Vagina (tissue), 2 donors: ENCODE measurements around the gene STARD3NL.

Experiments used
- POLR2A ChIP-seq, 2 donors: fragments of 450-650 bp; IDR thresholded peaks; one replicate each; pipeline ENCODE4 v1.6.1; 2017; ENCODE audit warnings: antibody characterized with exemption in 2 of 2, mild to moderate bottlenecking in 2 of 2, moderate library complexity in 2 of 2
- POLR2AphosphoS5 ChIP-seq, 2 donors: sonication (generic); formaldehyde crosslinking; IDR thresholded peaks; one replicate each; pipeline ENCODE4 v1.9.0; 2017; ENCODE audit warnings: antibody characterized with exemption in 2 of 2, mild to moderate bottlenecking in 2 of 2, low read depth in 1 of 2; ENCODE audit not compliant: insufficient read depth in 1 of 2
- TF ChIP-seq, protein P1 (sequence below), 3 experiments: fragments of 450-650 bp in 2 of 3; fragments of 200-600 bp in 1 of 3; sonication (generic) in 1 of 3; IDR thresholded peaks; one replicate each; pipeline ENCODE4 v1.5.1; 2017 to 2019; ENCODE audit warnings: antibody characterized with exemption in 3 of 3, mild to moderate bottlenecking in 2 of 3, moderate library complexity in 2 of 3

GRCh38 chr7:38177621-38178003 lies 433 bp upstream of the STARD3NL start:
- TF ChIP-seq, protein P1, sequence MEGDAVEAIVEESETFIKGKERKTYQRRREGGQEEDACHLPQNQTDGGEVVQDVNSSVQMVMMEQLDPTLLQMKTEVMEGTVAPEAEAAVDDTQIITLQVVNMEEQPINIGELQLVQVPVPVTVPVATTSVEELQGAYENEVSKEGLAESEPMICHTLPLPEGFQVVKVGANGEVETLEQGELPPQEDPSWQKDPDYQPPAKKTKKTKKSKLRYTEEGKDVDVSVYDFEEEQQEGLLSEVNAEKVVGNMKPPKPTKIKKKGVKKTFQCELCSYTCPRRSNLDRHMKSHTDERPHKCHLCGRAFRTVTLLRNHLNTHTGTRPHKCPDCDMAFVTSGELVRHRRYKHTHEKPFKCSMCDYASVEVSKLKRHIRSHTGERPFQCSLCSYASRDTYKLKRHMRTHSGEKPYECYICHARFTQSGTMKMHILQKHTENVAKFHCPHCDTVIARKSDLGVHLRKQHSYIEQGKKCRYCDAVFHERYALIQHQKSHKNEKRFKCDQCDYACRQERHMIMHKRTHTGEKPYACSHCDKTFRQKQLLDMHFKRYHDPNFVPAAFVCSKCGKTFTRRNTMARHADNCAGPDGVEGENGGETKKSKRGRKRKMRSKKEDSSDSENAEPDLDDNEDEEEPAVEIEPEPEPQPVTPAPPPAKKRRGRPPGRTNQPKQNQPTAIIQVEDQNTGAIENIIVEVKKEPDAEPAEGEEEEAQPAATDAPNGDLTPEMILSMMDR (IDR thresholded peaks at IDR 0.05) = no peak
- TF ChIP-seq POLR2AphosphoS5 (IDR thresholded peaks at IDR 0.05; ENCODE audit: insufficient read depth in 1 of 2, low read depth in 1 of 2) (no peak), POLR2A (IDR thresholded peaks at IDR 0.05) (peak in 1 of 2 donors; percentile 3)
